Measurements from ENCODE around the gene TMUB1. TPM values are rescaled to one million over a fixed set of nuclear protein-coding genes. Genes with fewer than 3 reads are reported as not detected.
A peak's percentile ranks its signal among the peaks of the same experiment; 100 is the strongest.

Gene TMUB1
- total and polyA plus RNA-seq, 9 of the 15 experiments (the other 6 are each of a cell fraction or from before 2014, with no cell fraction given): 0.14 to 241 (median 74.1) TPM

GRCh38 chr7:151123822-151124464 lies 40.6 kb upstream of the TMUB1 start (continued):
- TF ChIP-seq MTA2 (IDR thresholded peaks at IDR 0.05; ENCODE audit: low read depth): no peak
- peak; percentile 69 for TF ChIP-seq MAX (CRISPR knock-in tag; IDR thresholded peaks at IDR 0.05)
- TF ChIP-seq ATF6 (CRISPR knock-in tag; IDR thresholded peaks at IDR 0.05): 0 out of 2 replicates have a peak, but pooled peaks have one; percentile 16
- TF ChIP-seq JUN (IDR thresholded peaks at IDR 0.05; ENCODE audit: borderline replicate concordance, low read depth, low read length): peak; percentile 40; the same call in 1 of the 2 replicates
- no peak; the same call in 1 of the 2 replicates for TF ChIP-seq JUN (CRISPR knock-in tag; IDR thresholded peaks at IDR 0.05; ENCODE audit: borderline replicate concordance)
- TF ChIP-seq MYC (IDR thresholded peaks at IDR 0.05; ENCODE audit: low read depth, low read length): peak; percentile 83
- peak; percentile 52; the same call in 1 of the 2 replicates for TF ChIP-seq MYC (CRISPR knock-in tag; IDR thresholded peaks at IDR 0.05; ENCODE audit: borderline replicate concordance, low read depth)
- peak; percentile 36 for TF ChIP-seq BRD9 (IDR thresholded peaks at IDR 0.05; ENCODE audit: low read depth, partially characterized antibody)
- peak; percentile 79 for TF ChIP-seq XRCC5 (IDR thresholded peaks at IDR 0.05; ENCODE audit: low read depth, low read length)
- TF ChIP-seq GTF3C2 (IDR thresholded peaks at IDR 0.05; ENCODE audit: borderline replicate concordance, extremely low read depth, insufficient read length): no peak
- no peak for TF ChIP-seq ATF3 (IDR thresholded peaks at IDR 0.05)
- 0 out of 2 replicates have a peak, but pooled peaks have one; percentile 65 for TF ChIP-seq ATF3 (CRISPR knock-in tag; conservative IDR thresholded peaks at IDR 0.05)
- no peak for TF ChIP-seq HDAC1 (IDR thresholded peaks at IDR 0.05)
- TF ChIP-seq SUPT5H (IDR thresholded peaks at IDR 0.05): no peak
- TF ChIP-seq RBFOX2 (IDR thresholded peaks at IDR 0.05; ENCODE audit: low read depth, low read length): no peak
- TF ChIP-seq ZNF24 (IDR thresholded peaks at IDR 0.05): peak; percentile 21; the same call in 1 of the 2 replicates
- TF ChIP-seq MXD1 (CRISPR knock-in tag; IDR thresholded peaks at IDR 0.05; ENCODE audit: borderline replicate concordance, poor library complexity, severe bottlenecking): no peak
- TF ChIP-seq DEAF1 (CRISPR knock-in tag; IDR thresholded peaks at IDR 0.05): peak; percentile 72
- peak; percentile 8; the same call in 1 of the 2 replicates for TF ChIP-seq BCOR (IDR thresholded peaks at IDR 0.05)
- peak; percentile 84 for TF ChIP-seq RBM39 (optimal IDR thresholded peaks at IDR 0.05; ENCODE audit: low read depth, low read length)

Measured in K562 (cell line).